Inflammatory macrophage treated with lipopolysaccharide for 1 hour (primary cell): Measurements from ENCODE around the gene APIP.
A peak's percentile ranks its signal among the peaks of the same experiment; 100 is the strongest.

Experiments
- DNase-seq, 2 donors: peaks; one replicate each; pipeline ENCODE4 v3.0.0-alpha.2; 2020 to 2022

APIP gene

GRCh38 chr11:34877375-34877975 lies 38.7 kb downstream of the APIP start:
- DNase-seq: no peak

GRCh38 chr11:34874202-34874601 lies 42.0 kb downstream of the APIP start:
- DNase-seq: no peak

- DNase-seq: no peak
These were observed 45.5 kb downstream of the APIP start for GRCh38 chr11:34870548-34871196.

GRCh38 chr11:34869425-34869824 lies 46.8 kb downstream of the APIP start:
- DNase-seq: no peak

- peak; percentile 16 to 27 for DNase-seq
These were observed 49.8 kb downstream of the APIP start for GRCh38 chr11:34866375-34866774.

- DNase-seq: no peak
These were observed 50.9 kb downstream of the APIP start for GRCh38 chr11:34865261-34865660.

GRCh38 chr11:34864424-34864823 lies 51.8 kb downstream of the APIP start:
- peak; percentile 11 to 41 for DNase-seq

GRCh38 chr11:34863048-34863447 lies 53.1 kb downstream of the APIP start:
- no peak for DNase-seq

GRCh38 chr11:34860518-34860917 lies 55.7 kb downstream of the APIP start:
- DNase-seq: no peak

GRCh38 chr11:34860034-34860433 lies 56.1 kb downstream of the APIP start:
- DNase-seq: no peak

- no peak for DNase-seq
These were observed 56.7 kb downstream of the APIP start for GRCh38 chr11:34859496-34859895.

- no peak for DNase-seq
These were observed 58.7 kb downstream of the APIP start for GRCh38 chr11:34857463-34857862.

GRCh38 chr11:34856251-34856650 lies 59.9 kb downstream of the APIP start:
- DNase-seq: no peak

- DNase-seq: no peak
These were observed 60.5 kb downstream of the APIP start for GRCh38 chr11:34855754-34856095.

GRCh38 chr11:34855021-34855753 lies 61.0 kb downstream of the APIP start:
- DNase-seq: no peak

GRCh38 chr11:34851916-34852315 lies 64.3 kb downstream of the APIP start:
- DNase-seq: no peak

- no peak for DNase-seq
These were observed 65.8 kb downstream of the APIP start for GRCh38 chr11:34850334-34850733.

GRCh38 chr11:34846467-34846866 lies 69.7 kb downstream of the APIP start:
- DNase-seq: no peak

GRCh38 chr11:34844463-34845112 lies 71.6 kb downstream of the APIP start:
- DNase-seq: no peak

GRCh38 chr11:34843271-34843670 lies 72.9 kb downstream of the APIP start:
- no peak for DNase-seq

- DNase-seq: peak; percentile 67 to 71
These were observed 75.3 kb downstream of the APIP start for GRCh38 chr11:34840736-34841386.

GRCh38 chr11:34839969-34840368 lies 76.2 kb downstream of the APIP start:
- DNase-seq: no peak
